ENCODE data around the gene SEZ6L.

- TF ChIP-seq POLR2AphosphoS5 (IDR thresholded peaks at IDR 0.05): no peak
- TF ChIP-seq, protein P1, sequence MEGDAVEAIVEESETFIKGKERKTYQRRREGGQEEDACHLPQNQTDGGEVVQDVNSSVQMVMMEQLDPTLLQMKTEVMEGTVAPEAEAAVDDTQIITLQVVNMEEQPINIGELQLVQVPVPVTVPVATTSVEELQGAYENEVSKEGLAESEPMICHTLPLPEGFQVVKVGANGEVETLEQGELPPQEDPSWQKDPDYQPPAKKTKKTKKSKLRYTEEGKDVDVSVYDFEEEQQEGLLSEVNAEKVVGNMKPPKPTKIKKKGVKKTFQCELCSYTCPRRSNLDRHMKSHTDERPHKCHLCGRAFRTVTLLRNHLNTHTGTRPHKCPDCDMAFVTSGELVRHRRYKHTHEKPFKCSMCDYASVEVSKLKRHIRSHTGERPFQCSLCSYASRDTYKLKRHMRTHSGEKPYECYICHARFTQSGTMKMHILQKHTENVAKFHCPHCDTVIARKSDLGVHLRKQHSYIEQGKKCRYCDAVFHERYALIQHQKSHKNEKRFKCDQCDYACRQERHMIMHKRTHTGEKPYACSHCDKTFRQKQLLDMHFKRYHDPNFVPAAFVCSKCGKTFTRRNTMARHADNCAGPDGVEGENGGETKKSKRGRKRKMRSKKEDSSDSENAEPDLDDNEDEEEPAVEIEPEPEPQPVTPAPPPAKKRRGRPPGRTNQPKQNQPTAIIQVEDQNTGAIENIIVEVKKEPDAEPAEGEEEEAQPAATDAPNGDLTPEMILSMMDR (IDR thresholded peaks at IDR 0.05): no peak
- no peak for TF ChIP-seq POLR2A (IDR thresholded peaks at IDR 0.05)
- TF ChIP-seq EP300 (IDR thresholded peaks at IDR 0.05; ENCODE audit: low read depth): no peak
Measured at GRCh38 chr22:26374391-26375026, 205.2 kb downstream of the SEZ6L start.

Measured in transverse colon (tissue), 4 donors.